CD14-positive monocyte (primary cell): ENCODE data around the gene PLXNB3. TPM values are rescaled to one million over a fixed set of nuclear protein-coding genes. Genes with fewer than 3 reads are reported as not detected.

Experiments used
- DNase-seq, 3 donors: peaks; one replicate each; pipeline ENCODE4 v3.0.0-alpha.2; 2011 to 2022
- H2AFZ ChIP-seq: 2 replicates; pipeline ENCODE4 v1.6.0; 2012; ENCODE audit warnings: mild to moderate bottlenecking, low read depth, low read length, inconsistent platforms; ENCODE audit not compliant: insufficient read depth, poor library complexity, severe bottlenecking
- H3K27ac ChIP-seq, 2 donors: 1 replicate in 1 of 2; 2 replicates in 1 of 2; pipeline ENCODE4 v1.5.1; 2012 to 2013; ENCODE audit warnings: low read length in 2 of 2, control low read depth in 1 of 2, inconsistent platforms in 1 of 2, low read depth in 1 of 2, mild to moderate bottlenecking in 1 of 2
- H3K27me3 ChIP-seq, 2 donors: one replicate each; pipeline versions ENCODE4 v1.6.0 to v1.6.1; 2011 to 2013; ENCODE audit warnings: low read length in 2 of 2; ENCODE audit not compliant: control insufficient read depth in 2 of 2, insufficient read depth in 2 of 2
- H3K36me3 ChIP-seq, 2 donors: replicated peaks in 1 of 2; 1 replicate in 1 of 2; 2 replicates in 1 of 2; pipeline versions ENCODE4 v1.5.1 to v1.6.1; 2012 to 2013; ENCODE audit warnings: low read length in 2 of 2, control low read depth in 1 of 2, inconsistent platforms in 1 of 2, mild to moderate bottlenecking in 1 of 2; ENCODE audit not compliant: insufficient read depth in 2 of 2, control insufficient read depth in 1 of 2
- H3K4me1 ChIP-seq, 2 donors: 1 replicate in 1 of 2; 2 replicates in 1 of 2; pipeline versions ENCODE4 v1.5.1 to v1.6.1; 2012 to 2013; ENCODE audit warnings: low read length in 2 of 2, control low read depth in 1 of 2, inconsistent platforms in 1 of 2, mild to moderate bottlenecking in 1 of 2, moderate library complexity in 1 of 2; ENCODE audit not compliant: insufficient read depth in 2 of 2, control insufficient read depth in 1 of 2
- H3K4me2 ChIP-seq: replicated peaks from 2 replicates; pipeline ENCODE3; 2012; ENCODE audit warnings: low read length, moderate library complexity, mild to moderate bottlenecking; ENCODE audit not compliant: poor library complexity, severe bottlenecking; ENCODE audit errors: extremely low read depth
- H3K4me3 ChIP-seq, 3 experiments: fragments of 200-600 bp in 1 of 3; sonication (generic) in 1 of 3; replicated peaks in 1 of 3; 1 replicate in 2 of 3; 2 replicates in 1 of 3; pipeline ENCODE4 v1.5.1; 2011 to 2013; ENCODE audit warnings: low read length in 3 of 3, mild to moderate bottlenecking in 3 of 3, control low read depth in 2 of 3, low read depth in 2 of 3, inconsistent platforms in 1 of 3, moderate library complexity in 1 of 3
- H3K79me2 ChIP-seq: 2 replicates; pipeline ENCODE4 v1.6.0; 2012; ENCODE audit warnings: mild to moderate bottlenecking, control low read depth, inconsistent platforms, low read length, moderate library complexity; ENCODE audit not compliant: insufficient read depth
- H3K9ac ChIP-seq: 2 replicates; pipeline ENCODE4 v1.6.0; 2017; ENCODE audit warnings: low read length, mild to moderate bottlenecking; ENCODE audit not compliant: insufficient read depth, poor library complexity, severe bottlenecking
- H3K9me3 ChIP-seq, 2 donors: replicated peaks in 1 of 2; 1 replicate in 1 of 2; 2 replicates in 1 of 2; pipeline versions ENCODE4 v1.5.1 to v1.6.1; 2012 to 2013; ENCODE audit warnings: low read length in 2 of 2, control low read depth in 1 of 2; ENCODE audit not compliant: control insufficient read depth in 1 of 2, insufficient read depth in 1 of 2
- H4K20me1 ChIP-seq: 2 replicates; pipeline ENCODE4 v1.6.0; 2012; ENCODE audit warnings: mild to moderate bottlenecking, low read length, control low read depth, moderate library complexity; ENCODE audit not compliant: insufficient read depth
- H3K27ac Mint-ChIP-seq, 7 donors: one replicate each; pipeline ENCODE4 v1.8.0; 2020; ENCODE audit warnings: mild to moderate bottlenecking in 7 of 7, mixed read lengths in 7 of 7, moderate library complexity in 6 of 7, inconsistent platforms in 2 of 7
- H3K27me3 Mint-ChIP-seq, 3 donors: one replicate each; pipeline ENCODE4 v1.8.0; 2021 to 2022; ENCODE audit warnings: low read depth in 3 of 3, mild to moderate bottlenecking in 3 of 3, mixed read lengths in 3 of 3, moderate library complexity in 3 of 3, inconsistent platforms in 1 of 3
- H3K36me3 Mint-ChIP-seq, 2 donors: one replicate each; pipeline ENCODE4 v1.8.0; 2020; ENCODE audit warnings: mixed read lengths in 2 of 2, inconsistent platforms in 1 of 2, mild to moderate bottlenecking in 1 of 2
- H3K4me1 Mint-ChIP-seq: one replicate; pipeline ENCODE4 v1.8.0; 2020; ENCODE audit warnings: mild to moderate bottlenecking, mixed read lengths
- H3K4me3 Mint-ChIP-seq, 2 donors: one replicate each; pipeline ENCODE4 v1.8.0; 2020; ENCODE audit warnings: mild to moderate bottlenecking in 2 of 2, mixed read lengths in 2 of 2, moderate library complexity in 1 of 2
- H3K9me3 Mint-ChIP-seq, 7 donors: one replicate each; pipeline ENCODE4 v1.8.0; 2020 to 2022; ENCODE audit warnings: mixed read lengths in 7 of 7, mild to moderate bottlenecking in 6 of 7, moderate library complexity in 6 of 7, inconsistent platforms in 2 of 7
- WGBS: methylation state at CpG from one replicate; pipeline ENCODE4 v1.1.5; 2013; ENCODE audit warnings: missing lambda C conversion rate; ENCODE audit not compliant: insufficient coverage; 5-methylcytosine and 5-hydroxymethylcytosine counted together
- intact Hi-C, 2 donors: fragments of 100-400 bp; cut with micrococcal nuclease; formaldehyde crosslinking; loops; one replicate each; pipeline versions ENCODE4 v1.15.0 to v1.15.1; 2023
- polyA plus RNA-seq, 3 donors: library from polyadenylated mRNA; depleted of rRNA in 1 of 3; unstranded in 2 of 3; stranded (reverse) in 1 of 3; fragments of 300-500 nt in 2 of 3; fragments of >200 nt in 1 of 3; fragmentation: Illumina TruSeq in 2 of 3; gene quantifications; 1 replicate in 2 of 3; 2 replicates in 1 of 3; pipeline ENCODE4 v1.2.3, GENCODE V29; 2012 to 2021
- TF ChIP-seq, protein P1 (sequence below): fragments of 200-600 bp; IDR thresholded peaks from one replicate; pipeline ENCODE4 v1.8.0; 2022; ENCODE audit warnings: antibody characterized with exemption, mild to moderate bottlenecking

The PLXNB3 gene
- polyA plus RNA-seq, 3 donors: not detected

DNA sequence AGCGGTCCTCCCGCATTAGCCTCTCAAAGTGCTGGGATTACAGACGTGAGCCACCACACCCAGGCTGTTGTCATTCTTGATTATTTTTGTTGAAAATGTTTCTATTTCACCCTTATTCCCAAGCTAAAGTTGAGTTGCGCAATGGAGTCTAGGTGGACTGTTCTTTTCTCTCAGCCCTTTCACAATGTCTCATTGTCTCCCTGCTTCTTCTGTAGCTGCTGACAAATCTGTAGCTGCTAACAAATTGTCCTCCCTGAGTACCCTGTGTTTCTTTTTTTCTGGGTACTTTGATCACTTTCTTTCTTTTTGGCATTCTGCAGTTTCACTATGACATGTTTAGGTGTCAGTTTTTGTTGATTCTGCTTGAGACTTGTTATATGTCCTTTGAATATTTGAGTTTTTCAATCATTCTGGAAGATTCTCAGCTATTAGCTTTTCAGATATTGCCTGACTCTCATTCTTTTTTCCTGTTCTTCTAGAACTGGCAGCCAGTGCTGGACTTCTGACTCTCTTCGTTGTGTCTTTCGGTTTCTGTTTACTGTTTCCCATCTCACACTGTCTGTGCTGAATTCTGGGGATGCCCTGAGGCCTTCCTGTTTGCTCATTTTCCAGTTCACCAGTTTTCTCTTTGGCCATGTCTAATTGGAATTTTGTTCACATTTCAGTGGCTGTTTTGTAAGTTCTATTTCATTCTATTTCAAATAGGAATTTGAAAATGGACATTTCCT, 32.8 kb upstream of the PLXNB3 start:
- no CpG with 5 or more reads among the region's 6 CpGs for WGBS
- peaks cover 65 to 71% of the 10 kb centered on the region in 2 donors for H3K4me1 ChIP-seq
- no peak overlapping the region for H2AFZ ChIP-seq
- Mint-ChIP-seq H3K4me1 (peaks cover 47% of the 10 kb centered on the region), H3K36me3 (peaks cover 37 to 50% of the 10 kb centered on the region in 2 donors), H3K9me3 (peaks cover 0 to 29% (median 18%) of the 10 kb centered on the region in 7 donors), H3K4me3 (peak overlapping the region in 1 of 2 donors; percentile 46), H3K27ac (peak overlapping the region; percentile 89 to 98 (median 93)), H3K27me3 (peaks cover 0 to 9% (median 0%) of the 10 kb centered on the region in 3 donors)
- no peaks in the 10 kb centered on the region for H3K27me3 ChIP-seq
- TF ChIP-seq, protein P1, sequence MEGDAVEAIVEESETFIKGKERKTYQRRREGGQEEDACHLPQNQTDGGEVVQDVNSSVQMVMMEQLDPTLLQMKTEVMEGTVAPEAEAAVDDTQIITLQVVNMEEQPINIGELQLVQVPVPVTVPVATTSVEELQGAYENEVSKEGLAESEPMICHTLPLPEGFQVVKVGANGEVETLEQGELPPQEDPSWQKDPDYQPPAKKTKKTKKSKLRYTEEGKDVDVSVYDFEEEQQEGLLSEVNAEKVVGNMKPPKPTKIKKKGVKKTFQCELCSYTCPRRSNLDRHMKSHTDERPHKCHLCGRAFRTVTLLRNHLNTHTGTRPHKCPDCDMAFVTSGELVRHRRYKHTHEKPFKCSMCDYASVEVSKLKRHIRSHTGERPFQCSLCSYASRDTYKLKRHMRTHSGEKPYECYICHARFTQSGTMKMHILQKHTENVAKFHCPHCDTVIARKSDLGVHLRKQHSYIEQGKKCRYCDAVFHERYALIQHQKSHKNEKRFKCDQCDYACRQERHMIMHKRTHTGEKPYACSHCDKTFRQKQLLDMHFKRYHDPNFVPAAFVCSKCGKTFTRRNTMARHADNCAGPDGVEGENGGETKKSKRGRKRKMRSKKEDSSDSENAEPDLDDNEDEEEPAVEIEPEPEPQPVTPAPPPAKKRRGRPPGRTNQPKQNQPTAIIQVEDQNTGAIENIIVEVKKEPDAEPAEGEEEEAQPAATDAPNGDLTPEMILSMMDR: no peak
- peaks cover 39% of the 10 kb centered on the region for H3K79me2 ChIP-seq
- intact Hi-C loops: no loop called here
- H3K4me3 ChIP-seq: peak overlapping the region in 1 of 3 experiments; percentile 25
- H4K20me1 ChIP-seq: peaks cover 23% of the 10 kb centered on the region
- peak overlapping the region; percentile 91 to 96 for H3K27ac ChIP-seq
- H3K9me3 ChIP-seq: peaks cover 0 to 7% of the 10 kb centered on the region in 2 donors
- H3K4me2 ChIP-seq: peak overlapping the region; percentile 23
- no peak overlapping the region for H3K9ac ChIP-seq
- DNase-seq: peak in 2 of 3 donors; percentile 43 to 65
- H3K36me3 ChIP-seq: peaks cover 15 to 21% of the 10 kb centered on the region in 2 donors

- Mint-ChIP-seq H3K9me3 (peaks cover 0 to 28% (median 18%) of the 10 kb centered on the region in 7 donors), H3K36me3 (peaks cover 42 to 55% of the 10 kb centered on the region in 2 donors), H3K27ac (peak overlapping the region; percentile 89 to 98 (median 93)), H3K4me3 (peak overlapping the region in 1 of 2 donors; percentile 55), H3K27me3 (peaks cover 0 to 9% (median 0%) of the 10 kb centered on the region in 3 donors), H3K4me1 (peaks cover 47% of the 10 kb centered on the region)
- Histone ChIP-seq H4K20me1 (peaks cover 24% of the 10 kb centered on the region), H3K9ac (peak overlapping the region; percentile 55), H3K27me3 (no peaks in the 10 kb centered on the region), H3K4me1 (peaks cover 60 to 65% of the 10 kb centered on the region in 2 donors), H3K9me3 (peaks cover 0 to 7% of the 10 kb centered on the region in 2 donors), H3K27ac (peak overlapping the region; percentile 91 to 96), H3K4me2 (peak overlapping the region; percentile 15), H3K79me2 (peaks cover 39% of the 10 kb centered on the region), H2AFZ (no peak overlapping the region), H3K4me3 (peak overlapping the region in 1 of 3 experiments; percentile 25), H3K36me3 (peaks cover 20 to 26% of the 10 kb centered on the region in 2 donors)
- intact Hi-C loops: no loop called here
- no CpG with 5 or more reads among the region's 3 CpGs for WGBS
- TF ChIP-seq, protein P1: no peak
- peak in 2 of 3 donors; percentile 29 to 42 for DNase-seq
Measured at GRCh38 chrX:153731845-153732215, 32.2 kb upstream of the PLXNB3 start.
